BJ (cell line): ENCODE data around the gene ADAM21. TPM values are rescaled to one million over a fixed set of nuclear protein-coding genes. Genes with fewer than 3 reads are reported as not detected.
A peak's percentile ranks its signal among the peaks of the same experiment; 100 is the strongest.
"Not testable (repeated sequence)": the region's sequence is repeated elsewhere in the genome, so short reads cannot be mapped to it uniquely, and the experiment has no call there.

Experiments
- CTCF ChIA-PET: fragments of 350-600 bp; formaldehyde crosslinking; extraction: SDS; loops from one replicate; lab custom pipeline; 2021; ENCODE audit warnings: antibody characterized with exemption, inconsistent platforms; lab: Yijun Ruan, JAX
- POLR2A ChIA-PET: fragments of 300-600 bp; sonication (Branson Sonifier 250); formaldehyde crosslinking; extraction: SDS; loops from one replicate; lab custom pipeline; 2021; ENCODE audit warnings: antibody characterized with exemption; lab: Charles Lee
- DNase-seq: peaks from one replicate; pipeline ENCODE4 v3.0.0-alpha.2; 2011; ENCODE audit warnings: low read depth
- H3K27me3 ChIP-seq: 2 replicates; pipeline ENCODE4 v1.6.0; 2011; ENCODE audit warnings: low read length; ENCODE audit not compliant: control insufficient read depth, insufficient read depth
- H3K36me3 ChIP-seq: 2 replicates; pipeline ENCODE4 v1.5.1; 2011; ENCODE audit warnings: low read length; ENCODE audit not compliant: control insufficient read depth, insufficient read depth
- H3K4me3 ChIP-seq: 2 replicates; pipeline ENCODE4 v1.5.1; 2011; ENCODE audit warnings: low read depth, mild to moderate bottlenecking, control low read depth, low read length
- CTCF ChIP-seq: IDR thresholded peaks from 2 replicates; pipeline ENCODE4 v1.5.1; 2011; ENCODE audit warnings: low read depth, mild to moderate bottlenecking, control low read depth, inconsistent platforms, low read length, moderate library complexity; ENCODE audit not compliant: insufficient read depth
- polyA minus RNA-seq: library from RNA; depleted of rRNA, polyadenylated mRNA; stranded (reverse); fragments of >200 nt; gene quantifications from 2 replicates; pipeline ENCODE4 v1.2.3, GENCODE V29; 2011; rRNA and poly(A)+ RNA removed
- polyA plus RNA-seq: library from polyadenylated mRNA; depleted of rRNA; stranded (reverse); fragments of >200 nt; gene quantifications from 2 replicates; pipeline ENCODE4 v1.2.3, GENCODE V29; 2011; rRNA removed

The ADAM21 gene
- 0.10 and 0.16 TPM in 2 replicates for polyA plus RNA-seq
- 0.10 and 0.19 TPM in 2 replicates for polyA minus RNA-seq

- no peak for DNase-seq
- Histone ChIP-seq H3K36me3 (no peaks in the 10 kb centered on the region), H3K4me3 (no peak within 1 kb of the TSS), H3K27me3 (no peaks in the 10 kb centered on the region)
- ChIA-PET POLR2A (no interaction called here), CTCF (no interaction called here)
- TF ChIP-seq CTCF, result no peak
Observed at GRCh38 chr14:70451874-70452273, at the start of gene ADAM21. ADAM21 (plus strand) TSS chr14:70452174; CDS start chr14:70457500, 5,326 bp downstream.

GRCh38 chr14:70403335-70403734 is 48.6 kb upstream of the ADAM21 start:
- DNase-seq, H3K36me3 ChIP-seq, POLR2A ChIA-PET, H3K4me3 ChIP-seq, H3K27me3 ChIP-seq, CTCF ChIA-PET: not testable (repeated sequence)

GRCh38 chr14:70406216-70406615 is 45.8 kb upstream of the ADAM21 start:
- CTCF ChIA-PET, result interaction anchor here (0.6 kb wide), 1 partner anchor 822 kb away, joined by 9 read pairs; no protein-coding TSS in a partner anchor
- DNase-seq, POLR2A ChIA-PET, H3K36me3 ChIP-seq, H3K4me3 ChIP-seq, H3K27me3 ChIP-seq: not testable (repeated sequence)

- ChIA-PET POLR2A (no interaction called here), CTCF (interaction anchor here (1.1 to 1.3 kb wide), 2 partner anchors 10 to 16 kb away, joined by 3 read pairs; no protein-coding TSS in a partner anchor)
- H3K36me3 ChIP-seq, result no peaks in the 10 kb centered on the region
- no peak overlapping the region for H3K4me3 ChIP-seq
- no peak for TF ChIP-seq CTCF
- DNase-seq, result no peak
- no peaks in the 10 kb centered on the region for H3K27me3 ChIP-seq
Observed at GRCh38 chr14:70407621-70408020, 44.4 kb upstream of the ADAM21 start.

- ChIA-PET POLR2A (no interaction called here), CTCF (interaction anchor here (1.0 kb wide), 1 partner anchor 15 kb away, joined by 4 read pairs; no protein-coding TSS in a partner anchor)
- Histone ChIP-seq H3K4me3 (peak overlapping the region; percentile 74), H3K27me3 (no peaks in the 10 kb centered on the region), H3K36me3 (no peaks in the 10 kb centered on the region)
- no peak for TF ChIP-seq CTCF
- DNase-seq, result no peak
Observed at GRCh38 chr14:70415788-70416187, 36.2 kb upstream of the ADAM21 start.

GRCh38 chr14:70416338-70416724 is 35.6 kb upstream of the ADAM21 start:
- Histone ChIP-seq H3K4me3 (peak overlapping the region; percentile 74), H3K27me3 (no peaks in the 10 kb centered on the region), H3K36me3 (no peaks in the 10 kb centered on the region)
- TF ChIP-seq CTCF, result no peak
- ChIA-PET CTCF (interaction anchor here (1.0 kb wide), 1 partner anchor 15 kb away, joined by 4 read pairs; no protein-coding TSS in a partner anchor), POLR2A (no interaction called here)
- DNase-seq, result no peak
